Activated CD8-positive, alpha-beta T cell treated with anti-CD3 and anti-CD28 coated beads for 36 hours (primary cell): Measurements from ENCODE around the gene BCAS1. TPM values are rescaled to one million over a fixed set of nuclear protein-coding genes. Genes with fewer than 3 reads are reported as not detected.

ENCODE experiments used
- ATAC-seq: fragments of 200-7000 bp; cut with Tn5 transposase; one replicate; pipeline ENCODE4 v1.10.0; 2021; ENCODE audit warnings: mild to moderate bottlenecking, moderate library complexity
- CTCF ChIA-PET: fragments of 350-600 bp; sonication (Branson Sonifier 250); formaldehyde crosslinking; loops from one replicate; lab custom pipeline; 2021; ENCODE audit warnings: antibody characterized with exemption; lab: Charles Lee
- POLR2A ChIA-PET: fragments of 350-600 bp; sonication (Branson Sonifier 250); formaldehyde crosslinking; loops from one replicate; lab custom pipeline; 2021; ENCODE audit warnings: antibody characterized with exemption; lab: Charles Lee
- DNase-seq: peaks from one replicate; pipeline ENCODE4 v3.0.0-alpha.2; 2020
- H3K27ac Mint-ChIP-seq: one replicate; pipeline ENCODE4 v1.8.0; 2021; ENCODE audit warnings: mild to moderate bottlenecking, mixed read lengths
- H3K27me3 Mint-ChIP-seq: one replicate; pipeline ENCODE4 v1.8.0; 2021; ENCODE audit warnings: mixed read lengths
- H3K36me3 Mint-ChIP-seq: one replicate; pipeline ENCODE4 v1.8.0; 2021; ENCODE audit warnings: low read depth, mixed read lengths
- H3K4me1 Mint-ChIP-seq: one replicate; pipeline ENCODE4 v1.8.0; 2021; ENCODE audit warnings: low read depth, mixed read lengths
- H3K4me3 Mint-ChIP-seq: one replicate; pipeline ENCODE4 v1.8.0; 2021; ENCODE audit warnings: mild to moderate bottlenecking, moderate library complexity, mixed read lengths
- H3K9me3 Mint-ChIP-seq: one replicate; pipeline ENCODE4 v1.8.0; 2021; ENCODE audit warnings: mixed read lengths
- CTCF ChIP-seq: fragments of 200-600 bp; IDR thresholded peaks from one replicate; pipeline ENCODE4 v1.8.0; 2022; ENCODE audit warnings: antibody characterized with exemption, mild to moderate bottlenecking
- intact Hi-C: fragments of 100-400 bp; cut with micrococcal nuclease; formaldehyde crosslinking; loops from one replicate; pipeline ENCODE4 v1.10.0; 2022
- total RNA-seq, 2 experiments: library from RNA; stranded (reverse); gene quantifications; one replicate each; pipeline ENCODE4 v1.2.3, GENCODE V29; 2021

The BCAS1 gene
- total RNA-seq, 2 experiments from 2014 or later, result 0.09 TPM; not detected in 1

- Mint-ChIP-seq H3K4me3 (no peak overlapping the region), H3K27ac (no peak overlapping the region), H3K4me1 (peaks cover 9% of the 10 kb centered on the region), H3K9me3 (no peaks in the 10 kb centered on the region), H3K36me3 (no peaks in the 10 kb centered on the region), H3K27me3 (peaks cover 16% of the 10 kb centered on the region)
- DNase-seq (no peak), ATAC-seq (no peak)
- TF ChIP-seq CTCF, result no peak
- CTCF ChIA-PET, result no interaction called here
- POLR2A ChIA-PET, result no interaction called here
- intact Hi-C loops, result no loop called here
These were observed 85.3 kb downstream of the BCAS1 start for GRCh38 chr20:53985150-53985518.

- ChIA-PET CTCF (no interaction called here), POLR2A (no interaction called here)
- Mint-ChIP-seq H3K36me3 (no peaks in the 10 kb centered on the region), H3K27ac (no peak overlapping the region), H3K27me3 (peaks cover 13% of the 10 kb centered on the region), H3K4me3 (no peak overlapping the region), H3K4me1 (peaks cover 9% of the 10 kb centered on the region), H3K9me3 (no peaks in the 10 kb centered on the region)
- DNase-seq (no peak), ATAC-seq (no peak)
- intact Hi-C loops, result no loop called here
- TF ChIP-seq CTCF, result no peak
These were observed 85.8 kb downstream of the BCAS1 start for GRCh38 chr20:53984356-53985149.

- Mint-ChIP-seq H3K27ac (no peak overlapping the region), H3K36me3 (no peaks in the 10 kb centered on the region), H3K27me3 (peaks cover 13% of the 10 kb centered on the region), H3K4me1 (peaks cover 9% of the 10 kb centered on the region), H3K4me3 (no peak overlapping the region), H3K9me3 (no peaks in the 10 kb centered on the region)
- ChIA-PET CTCF (interaction anchor here (1.4 kb wide), 1 partner anchor 25 kb away, joined by 3 read pairs; no protein-coding TSS in a partner anchor), POLR2A (no interaction called here)
- ATAC-seq (no peak), DNase-seq (no peak)
- intact Hi-C loops, result no loop called here
- TF ChIP-seq CTCF, result no peak
These were observed 87.0 kb downstream of the BCAS1 start for GRCh38 chr20:53983401-53983800.

GRCh38 chr20:53982624-53983023, 87.8 kb downstream of the BCAS1 start:
- no peak overlapping the region for H3K27ac Mint-ChIP-seq
- POLR2A ChIA-PET, result no interaction called here
- peaks cover 9% of the 10 kb centered on the region for H3K4me1 Mint-ChIP-seq
- no peak for ATAC-seq
- no peak for DNase-seq
- H3K4me3 Mint-ChIP-seq, result no peak overlapping the region
- H3K36me3 Mint-ChIP-seq, result no peaks in the 10 kb centered on the region
- peaks cover 9% of the 10 kb centered on the region for H3K27me3 Mint-ChIP-seq
- H3K9me3 Mint-ChIP-seq, result no peaks in the 10 kb centered on the region
- intact Hi-C loops, result no loop called here
- TF ChIP-seq CTCF, result no peak
- CTCF ChIA-PET, result interaction anchor here (0.7 to 1.4 kb wide), 2 partner anchors 24 to 69 kb away, joined by 3 read pairs; no protein-coding TSS in a partner anchor

- POLR2A ChIA-PET, result no interaction called here
- ATAC-seq, result peak; percentile 78
- CTCF ChIA-PET, result interaction anchor here (1.4 kb wide), 1 partner anchor 23 kb away, joined by 3 read pairs; no protein-coding TSS in a partner anchor
- Mint-ChIP-seq H3K36me3 (no peaks in the 10 kb centered on the region), H3K27me3 (peaks cover 8% of the 10 kb centered on the region), H3K27ac (no peak overlapping the region), H3K4me3 (no peak overlapping the region), H3K9me3 (peaks cover 3% of the 10 kb centered on the region), H3K4me1 (peaks cover 9% of the 10 kb centered on the region)
- no peak for TF ChIP-seq CTCF
- DNase-seq, result peak; percentile 79
- intact Hi-C loops, result no loop called here
These were observed 88.5 kb downstream of the BCAS1 start for GRCh38 chr20:53981752-53982437.
